Pancreas (tissue), 10 donors: ENCODE data around the gene CBLN1. TPM values are rescaled to one million over a fixed set of nuclear protein-coding genes. Genes with fewer than 3 reads are reported as not detected.
"Not testable (repeated sequence)": the region's sequence is repeated elsewhere in the genome, so short reads cannot be mapped to it uniquely, and the experiment has no call there.

Experiments used
- ATAC-seq, 4 donors: fragments of 200-7000 bp; cut with Tn5 transposase; one replicate each; pipeline versions ENCODE4 v1.8.0 to v1.9.1; 2020; ENCODE audit warnings: mild to moderate bottlenecking in 4 of 4, moderate library complexity in 4 of 4
- DNase-seq, 6 donors: peaks; one replicate each; pipeline ENCODE4 v3.0.0-alpha.2; 2020
- FAIRE-seq: peaks from 2 replicates; lab custom pipeline; 2012; peaks lifted over from hg19 to GRCh38; lab: Jason Lieb, UNC
- H3K27ac ChIP-seq, 4 donors: fragments of 200-600 bp; sonication (generic); 1 replicate in 3 of 4; 2 replicates in 1 of 4; pipeline versions ENCODE4 v1.5.0 to v1.8.0; 2020
- H3K27me3 ChIP-seq, 4 donors: fragments of 200-600 bp; one replicate each; pipeline ENCODE4 v1.8.0; 2021
- H3K36me3 ChIP-seq, 3 donors: fragments of 200-600 bp; sonication (generic) in 1 of 3; one replicate each; pipeline versions ENCODE4 v1.5.0 to v1.8.0; 2020 to 2021
- H3K4me1 ChIP-seq, 3 donors: fragments of 200-600 bp; one replicate each; pipeline ENCODE4 v1.8.0; 2021
- H3K4me3 ChIP-seq, 4 donors: fragments of 200-600 bp; sonication (generic) in 2 of 4; one replicate each; pipeline versions ENCODE4 v1.5.0 to v1.8.0; 2020 to 2021
- H3K9me3 ChIP-seq, 4 donors: fragments of 200-600 bp; one replicate each; pipeline ENCODE4 v1.8.0; 2021
- WGBS, 2 donors: extraction: QIAGEN DNeasy Blood & Tissue Kit; methylation state at CpG; one replicate each; pipeline ENCODE4 v1.1.7; 2013; 5-methylcytosine and 5-hydroxymethylcytosine counted together
- intact Hi-C, 3 donors: fragments of 100-400 bp; cut with DNase I; formaldehyde crosslinking; loops; one replicate each; pipeline versions ENCODE4 v1.11.1 to v1.14.2; 2022
- polyA plus RNA-seq, 2 donors: library from polyadenylated mRNA; stranded (reverse); fragments of 200-250 nt; gene quantifications; one replicate each; pipeline ENCODE4 v1.2.3, GENCODE V29; 2013
- total RNA-seq, 6 donors: library from RNA; stranded (reverse); fragmentation: NEBNext Ultra II Directional in 4 of 6; extraction: Animal tissue kit (Norgen Biotek cat#: 25700) in 4 of 6; gene quantifications; one replicate each; pipeline versions ENCODE4 v1.2.1 to v1.2.4, GENCODE V29; 2021 to 2023
- TF ChIP-seq, protein P1 (sequence below), 4 donors: fragments of 200-600 bp; sonication (generic) in 3 of 4; IDR thresholded peaks; one replicate each; pipeline versions ENCODE4 v1.5.0 to v1.8.0; 2021; ENCODE audit warnings: antibody characterized with exemption in 4 of 4
- donor health status: healthy with polysubstance abuse.
- donor health status: DM: no; HTN: no; CAD: no; lungs with moderate emphysema.
- donor health status: DM: no; HTN: no; CAD: no.
- donor health status: control.
- donor health status: control.
- donor health status: Bipolar disorder and iron deficiency.
- donor health status: DM: yes; HTN: yes; CAD: no.
- donor health status: DM: no; HTN: no; CAD: no.
- donor health status: DM: no; HTN: no; CAD: no.
- donor health status: DM: yes; HTN: yes; CAD: no.

Gene CBLN1
- total and polyA plus RNA-seq, 8 donors, result 0.28 to 2.1 (median 0.60) TPM

DNA sequence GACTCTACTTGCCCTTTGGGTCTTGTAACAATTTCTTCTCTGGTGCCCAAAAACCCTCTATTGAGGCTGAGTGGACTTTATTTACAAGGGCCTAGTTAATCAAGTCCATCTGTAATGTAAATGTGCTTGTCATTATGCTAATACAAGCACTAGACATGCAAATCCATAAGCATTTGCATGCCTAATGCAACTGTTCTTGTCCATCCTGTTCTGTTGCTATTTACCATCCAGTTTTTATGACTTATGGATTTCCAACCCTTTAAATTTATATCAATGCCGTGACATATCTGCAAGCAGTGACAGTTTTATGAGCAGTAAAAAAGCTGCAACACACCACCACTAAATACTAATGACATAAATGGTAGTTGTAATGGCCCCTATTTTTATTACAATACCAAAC is 33.4 kb downstream of the CBLN1 start:
- ATAC-seq (no peak), DNase-seq (no peak), FAIRE-seq (no peak)
- Histone ChIP-seq H3K4me1 (no peaks in the 10 kb centered on the region), H3K9me3 (no peaks in the 10 kb centered on the region), H3K4me3 (no peak overlapping the region), H3K27ac (no peak overlapping the region), H3K36me3 (no peaks in the 10 kb centered on the region), H3K27me3 (peaks cover 0 to 4% (median 0%) of the 10 kb centered on the region in 4 donors)
- 51 to 57% methylated on average over 1 of the region's 1 CpG for WGBS, 2 donors
- intact Hi-C loops, result no loop called here
- TF ChIP-seq, protein P1, sequence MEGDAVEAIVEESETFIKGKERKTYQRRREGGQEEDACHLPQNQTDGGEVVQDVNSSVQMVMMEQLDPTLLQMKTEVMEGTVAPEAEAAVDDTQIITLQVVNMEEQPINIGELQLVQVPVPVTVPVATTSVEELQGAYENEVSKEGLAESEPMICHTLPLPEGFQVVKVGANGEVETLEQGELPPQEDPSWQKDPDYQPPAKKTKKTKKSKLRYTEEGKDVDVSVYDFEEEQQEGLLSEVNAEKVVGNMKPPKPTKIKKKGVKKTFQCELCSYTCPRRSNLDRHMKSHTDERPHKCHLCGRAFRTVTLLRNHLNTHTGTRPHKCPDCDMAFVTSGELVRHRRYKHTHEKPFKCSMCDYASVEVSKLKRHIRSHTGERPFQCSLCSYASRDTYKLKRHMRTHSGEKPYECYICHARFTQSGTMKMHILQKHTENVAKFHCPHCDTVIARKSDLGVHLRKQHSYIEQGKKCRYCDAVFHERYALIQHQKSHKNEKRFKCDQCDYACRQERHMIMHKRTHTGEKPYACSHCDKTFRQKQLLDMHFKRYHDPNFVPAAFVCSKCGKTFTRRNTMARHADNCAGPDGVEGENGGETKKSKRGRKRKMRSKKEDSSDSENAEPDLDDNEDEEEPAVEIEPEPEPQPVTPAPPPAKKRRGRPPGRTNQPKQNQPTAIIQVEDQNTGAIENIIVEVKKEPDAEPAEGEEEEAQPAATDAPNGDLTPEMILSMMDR (IDR thresholded peaks at IDR 0.05), result no peak

DNA sequence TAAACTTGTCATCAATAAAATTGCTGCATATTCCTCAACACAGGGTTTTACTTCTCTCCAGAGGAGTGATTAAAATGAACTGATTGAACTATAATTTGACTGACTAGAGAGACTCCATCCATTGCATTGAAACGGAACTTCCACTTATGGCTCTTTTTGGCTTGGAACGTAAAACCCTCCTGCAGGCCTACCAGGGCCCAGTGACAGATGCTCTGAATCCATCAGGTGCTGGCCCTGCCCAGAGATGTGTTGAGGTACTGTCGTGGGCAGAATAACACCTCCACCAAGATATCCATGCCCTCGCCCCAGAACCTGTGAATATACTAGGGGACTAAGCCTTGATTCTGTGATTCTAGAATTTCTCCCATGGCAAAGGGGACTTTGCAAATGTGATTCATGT is 45.4 kb downstream of the CBLN1 start:
- WGBS, 2 donors, result 61 to 62% methylated on average over 4 of the region's 4 CpGs
- Histone ChIP-seq H3K27ac (no peak overlapping the region), H3K4me1 (no peaks in the 10 kb centered on the region), H3K4me3 (no peak overlapping the region), H3K9me3 (no peaks in the 10 kb centered on the region), H3K27me3 (no peaks in the 10 kb centered on the region), H3K36me3 (no peaks in the 10 kb centered on the region)
- no peak for DNase-seq
- no peak for FAIRE-seq
- TF ChIP-seq, protein P1 (IDR thresholded peaks at IDR 0.05), result no peak
- no peak for ATAC-seq
- intact Hi-C loops, result no loop called here

DNA sequence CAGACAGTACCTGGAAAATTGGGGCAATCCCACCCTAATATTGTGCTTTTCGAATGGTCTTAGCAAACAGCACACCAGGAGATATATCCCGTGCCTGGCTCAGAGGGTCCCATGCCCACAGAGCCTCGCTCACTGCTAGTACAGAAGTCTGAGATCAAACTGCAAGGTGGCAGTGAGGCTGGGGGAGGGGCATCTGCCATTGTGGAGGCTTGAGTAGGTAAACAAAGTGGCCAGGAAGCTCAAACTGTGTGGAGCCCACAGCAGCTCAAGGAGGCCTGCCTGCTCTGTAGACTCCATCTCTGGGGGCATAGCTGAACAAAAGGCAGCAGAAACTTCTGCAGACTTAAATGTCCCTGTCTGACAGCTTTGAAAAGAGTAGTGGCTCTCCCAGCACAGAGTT is 53.3 kb downstream of the CBLN1 start:
- 45 to 51% methylated on average over 3 of the region's 3 CpGs for WGBS, 2 donors
- H3K4me3 ChIP-seq, H3K36me3 ChIP-seq, intact Hi-C loops, DNase-seq, H3K27ac ChIP-seq, FAIRE-seq, ATAC-seq, H3K4me1 ChIP-seq, H3K9me3 ChIP-seq, H3K27me3 ChIP-seq: not testable (repeated sequence)

Other genes with a start within 250 kb of the CBLN1 start
- gene C16orf78, start 92.0 kb upstream of the CBLN1 start, total RNA-seq, result not detected
- not detected for gene C16orf78, start 92.0 kb upstream of the CBLN1 start, polyA plus RNA-seq